D721Med (cell line): Measurements from ENCODE around the gene WDR33.

ENCODE experiments used
- DNase-seq: peaks from one replicate; pipeline ENCODE4 v3.0.0; 2011; ENCODE audit warnings: low spot score; ENCODE audit not compliant: insufficient read length
- FAIRE-seq: peaks from 2 replicates; lab custom pipeline; 2011; peaks lifted over from hg19 to GRCh38; lab: Jason Lieb, UNC
- CTCF ChIP-seq: IDR thresholded peaks from 2 replicates; pipeline ENCODE4 v1.5.1; 2012; ENCODE audit warnings: mild to moderate bottlenecking, control low read depth; ENCODE audit not compliant: insufficient read depth; ENCODE audit errors: missing control alignments

The WDR33 gene

GRCh38 chr2:127659408-127660290, 151.3 kb downstream of the WDR33 start:
- no peak for TF ChIP-seq CTCF
- DNase-seq = no peak
- FAIRE-seq = no peak

GRCh38 chr2:127658641-127659407, 152.1 kb downstream of the WDR33 start:
- TF ChIP-seq CTCF = no peak
- DNase-seq (no peak), FAIRE-seq (no peak)

- FAIRE-seq = no peak
- no peak for DNase-seq
- TF ChIP-seq CTCF = no peak
These were observed 152.8 kb downstream of the WDR33 start for GRCh38 chr2:127658146-127658545.

- FAIRE-seq (no peak), DNase-seq (no peak)
- TF ChIP-seq CTCF = no peak
These were observed 153.8 kb downstream of the WDR33 start for GRCh38 chr2:127657232-127657595.

GRCh38 chr2:127656569-127657231, 154.3 kb downstream of the WDR33 start:
- DNase-seq (no peak), FAIRE-seq (no peak)
- no peak for TF ChIP-seq CTCF

GRCh38 chr2:127655209-127656073, 155.5 kb downstream of the WDR33 start:
- FAIRE-seq (no peak), DNase-seq (no peak)
- TF ChIP-seq CTCF = no peak
